GM10248 (cell line): Measurements from ENCODE around the gene CHCHD6.

Experiments used
- CTCF ChIA-PET: fragments of 300-600 bp; sonication (Branson Sonifier 250); formaldehyde crosslinking; extraction: SDS; loops from one replicate; lab custom pipeline; 2021; ENCODE audit warnings: antibody characterized with exemption; lab: Yijun Ruan, JAX
- POLR2A ChIA-PET: fragments of 350-650 bp; sonication (Branson Sonifier 250); formaldehyde crosslinking; extraction: SDS; loops from one replicate; lab custom pipeline; 2020; ENCODE audit warnings: antibody characterized with exemption; lab: Yijun Ruan, JAX
- DNase-seq: peaks from one replicate; pipeline ENCODE4 v3.0.0; 2012; ENCODE audit errors: extremely low spot score
- CTCF ChIP-seq: IDR thresholded peaks from 2 replicates; pipeline ENCODE4 v1.5.1; 2012; ENCODE audit warnings: mild to moderate bottlenecking, low read depth; ENCODE audit errors: extremely low read depth, missing control alignments, control extremely low read depth

Gene CHCHD6

GRCh38 chr3:126927846-126928245 lies 223.8 kb downstream of the CHCHD6 start:
- ChIA-PET POLR2A (no interaction called here), CTCF (interaction anchor here (1.2 kb wide), 1 partner anchor 11 kb away, joined by 5 read pairs; no protein-coding TSS in a partner anchor)
- TF ChIP-seq CTCF, result no peak
- DNase-seq, result no peak

- ChIA-PET POLR2A (no interaction called here), CTCF (no interaction called here)
- no peak for DNase-seq
- TF ChIP-seq CTCF, result no peak
Observed at GRCh38 chr3:126928921-126929474, 225.0 kb downstream of the CHCHD6 start.

- CTCF ChIA-PET, result no interaction called here
Observed at GRCh38 chr3:126930936-126931600, 227.0 kb downstream of the CHCHD6 start.

GRCh38 chr3:126931806-126932187 lies 227.8 kb downstream of the CHCHD6 start:
- CTCF ChIA-PET, result no interaction called here
- DNase-seq, result no peak
- no peak for TF ChIP-seq CTCF
- POLR2A ChIA-PET, result no interaction called here

More at GRCh38 chr3:126930936-126931600, 227.0 kb downstream of the CHCHD6 start:
- no peak for DNase-seq
- POLR2A ChIA-PET, result no interaction called here
- TF ChIP-seq CTCF, result no peak

GRCh38 chr3:126932188-126932931 lies 228.3 kb downstream of the CHCHD6 start:
- TF ChIP-seq CTCF, result no peak
- DNase-seq, result no peak
- ChIA-PET CTCF (interaction anchor here (1.1 kb wide), 1 partner anchor 8 kb away, joined by 3 read pairs; no protein-coding TSS in a partner anchor), POLR2A (no interaction called here)

- ChIA-PET POLR2A (no interaction called here), CTCF (interaction anchor here (0.7 to 1.1 kb wide), 2 partner anchors 13 to 15 kb away, joined by 3 to 5 read pairs; no protein-coding TSS in a partner anchor)
- TF ChIP-seq CTCF, result no peak
- no peak for DNase-seq
Observed at GRCh38 chr3:126934031-126934531, 230.0 kb downstream of the CHCHD6 start.
